Right kidney (tissue), 1 donor: ENCODE results near the gene ATP10B.
A peak's percentile ranks its signal among the peaks of the same experiment; 100 is the strongest.

Source experiments
- DNase-seq: peaks from one replicate; pipeline ENCODE4 v3.0.0-alpha.2; 2016

ATP10B gene

GRCh38 chr5:160635663-160636062, 216.3 kb downstream of the ATP10B start:
- DNase-seq = no peak

- no peak for DNase-seq
These were observed 217.0 kb downstream of the ATP10B start for GRCh38 chr5:160635046-160635445.

- DNase-seq = no peak
These were observed 223.0 kb downstream of the ATP10B start for GRCh38 chr5:160629003-160629402.

GRCh38 chr5:160628619-160628968, 223.4 kb downstream of the ATP10B start:
- DNase-seq = no peak

GRCh38 chr5:160627921-160628618, 223.9 kb downstream of the ATP10B start:
- peak; percentile 17 for DNase-seq

- no peak for DNase-seq
These were observed 225.7 kb downstream of the ATP10B start for GRCh38 chr5:160626322-160626721.

GRCh38 chr5:160621526-160621925, 230.5 kb downstream of the ATP10B start:
- DNase-seq = no peak

- DNase-seq = no peak
These were observed 231.6 kb downstream of the ATP10B start for GRCh38 chr5:160620401-160620800.

GRCh38 chr5:160619381-160619780, 232.6 kb downstream of the ATP10B start:
- no peak for DNase-seq

- no peak for DNase-seq
These were observed 233.7 kb downstream of the ATP10B start for GRCh38 chr5:160618286-160618685.

GRCh38 chr5:160616712-160617497, 235.1 kb downstream of the ATP10B start:
- no peak for DNase-seq

- DNase-seq = no peak
These were observed 237.9 kb downstream of the ATP10B start for GRCh38 chr5:160614136-160614535.

GRCh38 chr5:160605266-160605665, 246.7 kb downstream of the ATP10B start:
- no peak for DNase-seq

- DNase-seq = no peak
These were observed 247.5 kb downstream of the ATP10B start for GRCh38 chr5:160604484-160604883.

- no peak for DNase-seq
These were observed 249.3 kb downstream of the ATP10B start for GRCh38 chr5:160602744-160603143.

- DNase-seq = no peak
These were observed 251.0 kb downstream of the ATP10B start for GRCh38 chr5:160601046-160601445.

- DNase-seq = no peak
These were observed 278.7 kb downstream of the ATP10B start for GRCh38 chr5:160573318-160573717.

GRCh38 chr5:160567031-160567705, 284.8 kb downstream of the ATP10B start:
- DNase-seq = no peak

- DNase-seq = no peak
These were observed 286.6 kb downstream of the ATP10B start for GRCh38 chr5:160565376-160565775.

- no peak for DNase-seq
These were observed 295.2 kb downstream of the ATP10B start for GRCh38 chr5:160556846-160557245.

GRCh38 chr5:160555971-160556631, 295.9 kb downstream of the ATP10B start:
- DNase-seq = no peak

GRCh38 chr5:160555581-160555970, 296.4 kb downstream of the ATP10B start:
- no peak for DNase-seq

- DNase-seq = no peak
These were observed 301.9 kb downstream of the ATP10B start for GRCh38 chr5:160550075-160550474.
